ENCODE results near the gene EN2. TPM values are rescaled to one million over a fixed set of nuclear protein-coding genes. Genes with fewer than 3 reads are reported as not detected.

Gene EN2
- total RNA-seq, result under 0.01 TPM

DNA sequence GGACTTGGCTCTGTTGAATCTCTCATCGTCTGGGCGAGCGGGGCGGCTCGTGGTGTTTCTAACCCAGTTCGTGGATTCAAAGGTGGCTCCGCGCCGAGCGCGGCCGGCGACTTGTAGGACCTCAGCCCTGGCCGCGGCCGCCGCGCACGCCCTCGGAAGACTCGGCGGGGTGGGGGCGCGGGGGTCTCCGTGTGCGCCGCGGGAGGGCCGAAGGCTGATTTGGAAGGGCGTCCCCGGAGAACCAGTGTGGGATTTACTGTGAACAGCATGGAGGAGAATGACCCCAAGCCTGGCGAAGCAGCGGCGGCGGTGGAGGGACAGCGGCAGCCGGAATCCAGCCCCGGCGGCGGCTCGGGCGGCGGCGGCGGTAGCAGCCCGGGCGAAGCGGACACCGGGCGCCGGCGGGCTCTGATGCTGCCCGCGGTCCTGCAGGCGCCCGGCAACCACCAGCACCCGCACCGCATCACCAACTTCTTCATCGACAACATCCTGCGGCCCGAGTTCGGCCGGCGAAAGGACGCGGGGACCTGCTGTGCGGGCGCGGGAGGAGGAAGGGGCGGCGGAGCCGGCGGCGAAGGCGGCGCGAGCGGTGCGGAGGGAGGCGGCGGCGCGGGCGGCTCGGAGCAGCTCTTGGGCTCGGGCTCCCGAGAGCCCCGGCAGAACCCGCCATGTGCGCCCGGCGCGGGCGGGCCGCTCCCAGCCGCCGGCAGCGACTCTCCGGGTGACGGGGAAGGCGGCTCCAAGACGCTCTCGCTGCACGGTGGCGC, at the start of gene EN2:
Gene EN2, plus strand, starts transcription at position 19 of the 767 bp plus-strand sequence. Its CDS starts 249 bp downstream, at position 268.
- DNase-seq, result no peak

DNA sequence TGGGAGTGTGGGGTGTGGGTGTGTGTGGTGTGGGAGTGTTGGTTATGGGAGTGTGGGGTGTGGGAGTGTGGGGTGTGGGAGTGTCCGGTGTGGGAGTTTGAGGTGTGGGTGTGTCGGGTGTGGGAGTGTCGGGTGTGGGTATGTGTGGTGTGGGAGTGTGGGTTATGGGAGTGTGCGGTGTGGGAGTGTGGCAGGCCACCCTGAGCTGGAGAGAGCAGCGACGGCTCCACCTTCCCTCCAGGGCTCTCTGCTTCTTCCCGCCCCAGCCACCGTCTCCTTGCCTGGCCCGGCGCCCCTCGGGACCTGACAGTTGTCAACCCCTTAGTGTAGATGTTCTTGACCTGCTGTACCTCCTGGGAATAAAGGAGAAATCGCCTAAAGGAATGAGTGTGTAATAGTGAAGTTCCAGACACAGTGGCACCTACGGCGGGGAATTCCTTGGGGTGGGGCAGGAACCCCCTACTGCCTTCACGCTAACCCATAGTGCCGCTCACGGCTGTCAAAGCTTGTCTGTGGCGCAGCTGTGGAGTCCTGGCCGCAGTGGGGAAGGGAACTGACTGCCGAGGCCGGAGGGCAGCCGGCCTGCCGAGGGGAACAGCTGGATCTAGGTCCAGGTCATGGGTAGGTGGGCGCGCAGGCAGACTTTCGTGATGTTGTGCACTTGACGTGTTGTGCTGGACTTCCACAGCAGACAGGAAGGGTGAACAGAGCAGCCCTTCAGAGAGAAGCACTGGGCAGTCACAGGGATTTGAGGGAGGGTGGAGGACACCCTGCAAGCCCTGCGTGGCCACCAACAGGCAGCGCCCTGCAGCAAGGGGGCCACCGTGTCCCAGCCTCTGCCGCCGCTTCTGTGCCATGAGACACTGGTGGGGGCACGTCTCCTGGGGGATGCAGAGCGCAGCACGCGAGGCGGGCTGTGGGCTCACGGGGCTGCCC, 49.0 kb upstream of the EN2 start:
- no peak for DNase-seq

DNA sequence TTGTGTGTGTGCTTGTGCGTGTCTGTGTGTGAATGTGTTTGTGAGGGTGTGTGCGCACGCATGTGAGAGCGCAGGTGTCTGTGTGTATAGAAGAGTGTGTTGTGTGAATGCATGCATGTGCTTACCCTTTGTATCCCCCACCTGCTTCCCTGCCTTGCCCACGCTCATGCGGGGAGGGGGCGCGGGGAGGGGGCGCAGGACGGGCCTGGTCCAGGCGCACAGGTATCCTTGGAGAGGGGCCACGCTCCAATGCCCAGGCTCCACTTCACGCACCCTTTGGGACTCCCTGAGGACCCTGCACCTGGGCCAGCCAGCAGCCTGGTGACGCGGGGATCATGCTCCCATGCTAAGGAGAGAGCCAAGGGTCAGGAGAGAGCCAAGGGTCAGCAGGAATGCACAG, 47.9 kb upstream of the EN2 start:
- DNase-seq, result no peak

DNA sequence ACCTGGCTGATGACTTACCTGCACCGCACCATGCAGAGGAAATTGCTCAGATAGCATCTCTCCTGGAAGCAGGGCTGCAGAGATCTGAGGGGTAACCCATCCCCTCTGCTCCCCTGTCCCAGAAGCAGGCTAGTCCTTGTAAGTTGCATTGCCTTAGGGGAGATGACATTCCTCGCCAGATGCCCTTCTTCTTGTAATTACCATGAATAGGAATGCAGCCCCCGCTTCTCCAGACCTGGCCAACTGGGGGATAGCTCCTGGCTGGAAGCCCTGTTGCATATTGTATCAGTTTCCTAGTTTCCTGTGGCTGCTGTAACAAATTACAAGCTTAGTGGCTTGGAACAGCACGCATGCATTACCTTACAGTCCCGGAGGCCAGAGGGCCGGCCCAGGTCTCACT, 47.5 kb upstream of the EN2 start:
- DNase-seq, result no peak

DNA sequence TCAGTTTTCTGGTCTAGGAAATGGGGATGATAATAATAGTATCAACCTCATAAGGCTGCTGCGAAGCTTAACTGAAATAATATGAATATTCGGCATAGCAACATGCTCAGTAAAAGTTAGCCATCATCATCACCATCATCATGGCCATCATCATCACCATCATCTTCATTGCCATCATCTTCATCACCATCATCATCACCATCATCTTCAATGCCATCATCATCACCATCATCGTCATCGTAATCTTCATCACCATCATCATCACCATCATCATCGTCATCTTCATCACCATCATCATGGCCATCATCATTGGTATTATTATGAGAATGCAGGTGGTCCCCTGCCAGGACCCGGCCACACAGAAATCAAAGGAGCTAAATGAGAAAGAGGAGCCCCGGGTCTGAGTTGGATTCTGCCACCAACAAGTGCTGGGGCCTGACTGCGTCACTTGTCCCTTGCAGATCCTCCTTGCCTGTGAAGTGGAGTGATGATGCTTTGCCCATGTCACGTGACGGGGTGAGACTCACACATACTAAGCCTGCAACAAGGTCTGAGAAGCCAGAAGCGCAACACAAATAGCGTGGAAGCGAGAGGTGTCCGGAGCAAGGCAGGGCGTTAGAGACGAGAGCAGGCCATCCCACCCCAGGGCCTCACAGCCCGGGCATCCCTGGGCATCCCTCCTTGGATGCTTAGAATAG, 46.1 kb upstream of the EN2 start:
- DNase-seq, result no peak

DNA sequence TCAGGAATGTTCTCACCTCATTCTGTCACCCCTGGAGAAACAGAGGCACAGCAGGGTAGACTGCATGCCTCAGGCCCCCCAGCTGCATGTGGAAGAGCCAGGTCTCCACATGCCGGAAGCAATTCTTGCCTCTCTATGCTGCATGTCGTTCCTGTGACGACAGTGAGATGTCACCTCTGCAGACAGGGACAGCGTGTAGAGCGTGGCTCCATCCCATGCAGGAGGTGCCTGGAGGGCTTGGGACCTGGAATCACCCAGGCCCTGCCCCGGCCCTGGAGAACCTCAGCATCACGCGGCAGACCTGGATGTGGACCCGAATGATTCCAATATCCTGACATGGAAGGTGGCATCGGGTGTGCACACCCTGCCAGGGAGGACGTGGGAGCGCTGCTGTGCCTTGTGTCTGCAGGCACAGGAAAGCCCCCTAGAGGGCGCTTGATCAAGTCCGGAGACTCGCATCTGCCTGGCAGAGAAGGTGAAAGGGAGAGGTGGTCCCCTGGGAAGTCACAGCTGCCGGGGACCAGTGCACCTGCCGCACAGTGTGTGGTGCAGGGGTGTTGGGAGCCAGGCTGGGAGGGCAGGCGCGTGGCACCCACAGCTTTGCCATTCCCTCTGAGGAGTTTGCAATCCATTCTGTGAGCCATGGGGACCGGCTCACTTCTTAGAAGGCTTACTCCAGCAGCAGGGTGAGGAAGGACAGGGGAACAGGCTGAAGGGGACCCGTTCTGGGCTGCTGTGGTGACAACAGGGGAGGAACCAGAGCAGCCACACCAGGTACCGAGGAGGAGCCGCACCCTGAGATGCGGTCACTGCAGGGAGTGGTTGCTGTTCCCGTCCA, 45.3 kb upstream of the EN2 start:
- no peak for DNase-seq

DNA sequence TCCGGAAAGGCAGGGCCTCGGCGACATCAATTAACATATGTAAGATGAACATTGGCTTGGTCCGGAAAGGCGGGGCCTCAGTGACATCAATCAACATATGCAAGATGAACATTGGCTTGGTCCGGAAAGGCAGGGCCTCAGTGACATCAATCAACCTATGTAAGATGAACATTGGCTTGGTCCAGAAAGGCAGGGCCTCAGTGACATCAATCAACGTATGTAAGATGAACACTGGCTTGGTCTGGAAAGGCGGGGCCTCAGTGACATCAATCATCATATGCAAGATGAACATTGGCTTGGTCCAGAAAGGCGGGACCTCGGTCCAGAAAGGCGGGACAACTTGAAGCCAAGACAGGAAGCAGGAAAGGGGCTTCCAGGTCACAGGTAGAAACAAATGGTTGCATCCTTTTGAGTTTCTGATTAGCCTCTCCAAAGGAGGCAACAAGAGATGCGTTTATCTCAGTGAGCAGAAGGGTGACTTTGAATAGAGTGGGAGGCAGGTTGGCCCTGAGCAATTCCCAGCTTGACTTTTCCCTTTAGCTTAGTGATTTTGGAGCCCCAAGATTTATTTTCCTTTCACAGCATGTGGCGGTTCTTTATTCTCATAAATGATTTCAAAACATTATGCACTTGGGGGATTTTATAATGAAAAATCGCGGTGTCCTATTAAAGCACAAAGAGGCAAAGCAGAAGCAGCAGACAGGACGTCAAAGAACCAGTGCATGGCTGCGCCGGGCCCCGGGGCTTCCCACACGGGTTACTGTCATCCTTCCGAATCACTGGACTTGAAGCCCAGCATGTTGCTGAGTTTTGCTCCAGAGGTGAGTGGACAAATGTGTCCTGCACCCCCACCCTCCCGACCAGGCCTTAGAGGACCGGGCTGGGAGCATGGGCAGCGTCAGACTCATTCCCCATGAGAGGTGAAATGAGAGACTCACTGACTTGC, 43.1 kb upstream of the EN2 start:
- no peak for DNase-seq

DNA sequence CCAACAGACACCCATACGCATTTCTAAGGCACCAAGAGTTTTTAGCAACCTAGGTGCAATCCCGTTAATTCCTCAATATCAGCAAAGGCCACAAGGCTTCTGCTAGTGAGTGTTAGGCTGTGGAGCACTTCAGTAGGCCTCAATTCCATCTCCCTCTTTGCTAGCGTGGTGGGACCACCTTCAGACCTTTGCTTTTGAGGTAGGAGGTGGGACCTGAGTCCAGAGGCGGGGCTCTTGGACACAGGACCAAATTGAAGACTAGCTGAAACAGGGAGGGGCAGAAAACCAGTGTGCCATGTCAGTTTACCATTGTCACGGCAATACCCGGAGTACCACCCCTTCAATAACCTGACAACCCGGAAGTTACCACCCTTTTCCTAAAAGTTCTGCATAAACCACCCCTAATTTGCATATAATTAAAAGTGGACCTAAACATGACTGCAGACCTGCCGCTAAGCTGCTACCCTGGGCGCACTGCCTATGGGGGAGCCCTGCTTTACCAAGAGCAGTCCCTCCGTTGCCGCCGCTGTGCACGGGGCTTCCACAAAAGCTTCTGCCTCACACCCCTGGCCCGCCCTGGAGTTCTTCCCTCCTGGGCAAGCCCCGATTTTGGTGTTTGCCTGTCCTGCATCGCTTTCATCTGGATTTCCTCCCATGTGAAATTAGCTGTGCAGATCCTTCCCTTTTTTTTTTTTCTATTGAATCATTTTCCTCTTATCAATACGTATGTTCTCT, 41.1 kb upstream of the EN2 start:
- DNase-seq, result no peak

DNA sequence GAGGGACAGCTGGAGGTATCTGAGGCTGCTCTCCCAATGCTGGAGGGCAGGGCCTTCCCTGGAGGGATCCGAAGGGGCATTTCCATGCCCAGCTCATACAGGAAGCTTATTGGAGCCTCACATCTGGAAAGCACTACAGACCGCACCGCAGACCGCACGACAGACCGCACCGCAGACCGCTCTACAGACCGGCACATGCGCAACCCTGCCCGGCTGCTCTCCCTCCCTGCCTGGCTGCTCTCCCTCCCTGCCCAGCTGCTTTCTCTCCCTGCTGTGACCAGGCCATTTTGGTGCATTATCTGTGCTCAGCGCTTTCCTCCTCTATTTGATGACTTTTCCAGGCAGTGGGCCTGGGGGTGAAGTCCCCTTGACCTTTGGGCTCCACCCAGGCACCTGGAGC, 39.6 kb upstream of the EN2 start:
- DNase-seq, result no peak

DNA sequence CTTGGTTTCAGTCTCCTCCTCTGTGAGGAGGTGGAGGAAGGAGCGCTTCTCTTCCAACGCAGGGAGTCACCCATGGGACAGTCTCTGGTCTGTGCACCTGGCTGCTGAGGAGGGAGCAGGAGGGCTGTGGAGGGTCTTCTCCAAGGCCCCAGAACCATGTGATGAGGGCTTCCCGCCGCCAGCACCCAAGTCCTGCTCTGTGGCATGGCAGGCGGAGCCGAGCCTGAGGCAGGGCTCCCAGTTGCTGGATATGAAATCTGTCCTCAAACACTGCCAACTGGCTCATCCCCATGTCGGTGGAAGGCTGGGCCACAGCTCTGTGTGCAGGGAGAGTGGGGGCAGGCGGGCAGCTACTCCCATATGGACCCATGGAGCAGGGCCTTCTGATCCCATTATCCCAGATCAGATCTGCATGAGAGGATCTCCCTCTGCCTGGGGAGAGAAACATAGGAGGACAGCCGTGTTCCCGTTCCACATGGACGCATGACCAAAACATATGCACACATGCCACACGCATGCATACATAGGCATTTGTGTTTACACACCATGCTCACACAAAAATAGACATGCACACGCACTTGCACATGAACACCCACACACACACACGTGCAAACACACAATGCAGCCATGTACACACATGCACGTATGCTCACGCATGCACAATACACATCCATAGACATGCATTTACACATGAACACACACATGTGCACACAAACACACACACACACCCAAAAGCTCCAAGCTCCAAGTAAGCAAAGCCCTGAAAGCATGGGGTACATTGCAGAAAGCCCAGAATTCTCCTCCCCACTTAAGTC, 38.8 kb upstream of the EN2 start:
- DNase-seq, result no peak

DNA sequence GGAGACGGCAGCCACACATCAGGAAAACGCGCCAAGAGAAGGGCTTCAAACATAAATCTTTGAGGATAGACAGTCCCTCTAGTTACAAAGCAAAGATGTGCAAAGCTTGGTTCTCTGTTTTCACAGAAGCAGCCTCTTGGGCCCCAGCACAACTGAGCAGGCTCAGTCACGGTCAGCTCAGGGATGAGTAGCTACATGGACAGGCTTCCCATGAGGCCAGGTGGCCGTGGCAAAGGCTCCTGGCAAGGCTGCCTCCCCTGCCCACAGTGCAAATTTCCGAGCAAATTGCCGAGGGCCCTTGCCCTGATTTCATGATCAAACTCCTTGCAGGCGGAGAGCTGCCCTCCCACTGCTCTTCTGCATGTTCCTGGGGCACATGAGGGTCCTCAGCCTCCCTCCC, 37.8 kb upstream of the EN2 start:
- no peak for DNase-seq

DNA sequence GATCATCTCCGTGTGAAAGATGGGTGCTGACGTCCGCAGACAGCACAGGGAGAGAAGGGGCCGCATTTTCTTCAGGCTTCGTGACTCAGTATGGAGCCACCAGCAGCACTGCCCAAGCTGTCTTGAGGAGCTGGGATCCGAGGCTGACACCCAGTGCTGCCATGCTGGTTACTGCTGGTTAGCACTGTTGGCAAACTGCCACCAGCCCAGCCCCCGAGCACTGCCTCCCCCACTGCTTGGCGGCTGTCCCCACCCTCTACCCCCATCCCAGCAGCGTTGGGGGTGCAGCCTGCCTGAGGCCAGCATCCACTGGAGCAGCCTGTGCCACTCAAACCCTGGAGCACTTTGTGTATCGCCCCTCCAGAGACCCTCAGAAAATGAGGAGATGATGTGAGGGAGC, 35.8 kb upstream of the EN2 start:
- no peak for DNase-seq

DNA sequence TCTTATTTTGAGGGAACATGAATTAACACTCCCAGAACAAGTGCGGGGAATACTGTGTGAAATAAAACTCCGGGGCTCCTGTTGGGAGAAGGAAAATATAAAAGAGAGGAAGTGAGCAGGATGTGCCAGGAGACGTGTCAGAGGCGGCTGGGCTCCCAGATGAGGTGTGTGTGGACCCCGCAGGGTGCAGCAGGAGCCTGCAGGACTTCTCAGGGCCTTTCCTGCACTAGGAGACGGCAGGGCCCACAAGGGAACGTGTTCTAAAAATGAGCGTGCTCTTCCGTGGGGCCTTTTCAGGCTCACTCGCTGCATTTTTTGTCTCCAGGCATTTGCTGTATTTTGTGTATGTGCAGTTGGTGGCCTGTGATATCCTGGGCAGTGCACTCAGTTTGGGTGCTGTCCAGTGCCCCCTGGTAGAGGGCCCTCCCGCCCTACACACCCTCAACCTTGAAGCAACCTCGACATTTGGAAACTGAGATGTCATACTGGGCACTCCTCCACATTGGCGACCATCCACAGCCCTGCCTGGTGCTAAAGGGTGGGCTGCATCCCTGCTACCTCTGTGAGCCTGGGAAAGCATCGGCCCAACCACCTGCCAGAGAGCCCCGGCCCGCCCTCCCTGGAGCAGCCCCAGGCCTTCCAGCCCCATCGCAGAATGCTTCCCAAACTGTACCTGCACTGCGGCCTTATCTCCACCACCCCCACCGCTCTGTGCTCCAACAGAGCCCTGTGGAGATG, 35.2 kb upstream of the EN2 start:
- DNase-seq, result no peak

DNA sequence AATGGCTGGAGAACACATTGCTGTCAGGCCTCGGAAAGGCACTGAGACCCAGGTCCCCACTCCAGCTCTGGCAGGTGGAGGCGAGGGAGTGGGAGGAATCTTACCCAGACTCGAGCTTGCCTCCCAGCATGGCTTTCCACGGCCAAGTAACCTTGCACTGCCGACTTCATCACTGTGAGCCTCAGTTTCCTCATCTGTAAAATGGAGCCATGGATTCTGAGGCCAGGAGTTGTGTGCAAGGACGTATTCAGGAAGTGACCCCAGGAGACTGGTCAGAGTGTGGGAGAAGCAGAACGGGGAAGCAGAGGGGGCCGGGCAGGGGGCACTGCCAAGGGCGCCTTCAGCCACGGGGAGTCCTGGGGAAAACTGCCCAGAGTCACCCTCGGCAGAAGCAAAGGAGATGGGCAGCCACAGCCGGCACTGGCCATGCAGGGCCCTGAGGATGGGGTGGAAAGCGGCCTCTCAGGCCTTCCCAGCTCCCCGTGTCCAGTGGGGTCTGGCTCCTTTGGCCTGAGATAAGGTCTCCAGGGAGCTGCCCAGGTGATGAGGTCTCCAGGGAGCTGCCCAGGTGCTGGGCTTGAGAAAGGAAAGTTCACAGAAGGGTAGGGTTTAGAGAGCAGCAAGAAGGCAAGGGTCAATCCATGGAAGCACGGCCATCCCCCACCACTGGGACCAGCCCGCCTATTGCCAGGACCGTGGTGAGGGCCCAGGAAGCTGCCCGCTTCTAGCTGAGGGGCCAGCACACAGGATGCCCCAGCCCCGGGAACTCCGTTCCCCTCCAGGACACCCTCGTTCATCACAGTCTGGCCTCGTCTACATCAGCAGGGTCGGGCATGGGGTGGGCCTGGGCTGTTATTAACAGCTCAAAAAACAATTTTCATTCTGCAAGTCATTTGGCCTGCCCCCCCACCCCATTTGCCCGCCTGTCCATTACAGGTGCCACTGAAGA, 34.3 kb upstream of the EN2 start:
- no peak for DNase-seq

DNA sequence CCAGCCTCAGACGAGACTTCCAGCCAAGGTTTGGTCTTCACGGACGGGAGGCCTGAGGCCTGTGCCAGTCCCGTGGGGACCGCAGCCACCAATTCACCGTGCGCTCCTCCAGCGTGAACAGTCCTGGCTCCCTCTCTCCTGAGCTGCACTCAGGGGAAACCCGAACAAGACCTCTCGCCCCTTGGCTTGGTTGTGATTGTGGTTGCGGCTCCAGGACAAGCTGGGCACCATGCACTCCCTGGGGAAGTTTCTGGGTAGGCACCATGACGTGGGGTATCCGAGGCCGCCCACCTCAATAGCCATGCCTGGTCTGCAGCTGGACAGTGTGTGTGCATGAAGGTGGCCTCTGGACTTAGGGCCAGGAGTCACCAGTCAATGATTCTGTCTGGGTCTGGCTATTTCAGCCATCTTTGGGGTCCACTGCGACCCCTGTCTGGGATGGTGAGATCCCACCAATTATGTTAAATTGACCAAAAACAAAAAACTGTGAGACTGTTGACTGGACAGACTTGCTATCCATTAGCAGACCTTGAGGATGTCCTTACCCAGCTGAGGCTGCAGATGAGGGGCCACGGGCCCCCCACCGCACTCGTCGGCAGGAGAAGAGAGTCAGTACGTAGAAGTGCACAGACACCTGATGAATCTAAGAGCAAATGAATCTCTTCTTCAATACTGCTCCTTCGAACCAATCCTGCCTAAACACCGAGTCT, 33.5 kb upstream of the EN2 start:
- no peak for DNase-seq

DNA sequence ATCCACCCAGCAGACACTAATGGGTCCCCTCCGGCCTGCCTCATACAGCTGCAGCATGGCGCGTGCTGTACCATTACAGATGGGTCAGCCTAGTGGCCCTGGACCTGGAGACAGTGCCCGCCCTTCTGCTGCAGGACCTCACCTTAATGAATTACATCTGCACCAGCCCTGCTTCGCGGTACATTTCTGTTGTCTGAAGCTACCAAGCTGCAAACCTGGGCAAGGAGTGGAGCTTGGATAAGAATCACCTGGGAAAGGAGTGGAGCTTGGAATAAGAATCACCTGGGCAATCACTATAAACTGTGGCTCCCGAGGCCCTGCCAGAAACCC, 33.0 kb upstream of the EN2 start:
- DNase-seq, result no peak

DNA sequence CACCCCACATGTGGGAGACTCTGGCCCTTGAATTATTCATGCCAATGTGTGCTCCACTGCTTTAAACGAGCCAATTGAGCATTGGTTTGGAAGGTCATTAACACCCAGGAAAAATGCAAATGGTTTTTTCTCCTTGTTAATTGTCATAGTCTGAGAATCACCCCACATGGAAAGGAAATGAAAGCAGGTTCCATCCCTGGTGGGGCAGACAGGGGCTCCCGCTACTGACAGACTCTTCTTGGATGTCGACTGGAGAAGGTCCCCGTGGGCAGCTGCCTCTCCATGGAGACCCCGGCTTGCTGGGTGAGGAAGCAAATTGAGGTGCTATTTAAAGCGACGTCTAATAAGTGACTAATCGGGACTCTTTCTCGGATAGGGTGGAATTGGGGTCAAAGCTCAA, 32.0 kb upstream of the EN2 start:
- no peak for DNase-seq
